Measurements from ENCODE around the gene CGB1. TPM values are rescaled to one million over a fixed set of nuclear protein-coding genes. Genes with fewer than 3 reads are reported as not detected.

Gene CGB1
- polyA plus RNA-seq, 2 of the 4 experiments (the other 2 are of a cell fraction), result 0.13 TPM; not detected in 1

- no peak for FAIRE-seq
- WGBS (ENCODE audit: missing lambda C conversion rate), result 94% methylated on average over 3 of the region's 3 CpGs
- POLR2A ChIA-PET, result interaction anchor here (1.0 kb wide), 1 partner anchor 114 kb away, joined by 3 read pairs; the partner anchor contains the start of gene PPP1R15A
Measured at GRCh38 chr19:48986211-48986610, 50.5 kb downstream of the CGB1 start.

GRCh38 chr19:48985711-48986110 is 51.0 kb downstream of the CGB1 start:
- no peak for TF ChIP-seq RNF2 (IDR thresholded peaks at IDR 0.05; ENCODE audit: borderline replicate concordance, low read depth)
- TF ChIP-seq EP300 (IDR thresholded peaks at IDR 0.05), result no peak
- TF ChIP-seq ATOH8 (CRISPR knock-in tag; IDR thresholded peaks at IDR 0.05; ENCODE audit: low read depth), result no peak
- TF ChIP-seq E2F6 (IDR thresholded peaks at IDR 0.05; ENCODE audit: borderline replicate concordance, low read depth), result no peak
- TF ChIP-seq HOXA7 (CRISPR knock-in tag; IDR thresholded peaks at IDR 0.05), result no peak
- TF ChIP-seq HDAC2 (IDR thresholded peaks at IDR 0.05), result no peak
- TF ChIP-seq NPAS2 (CRISPR knock-in tag; IDR thresholded peaks at IDR 0.05; ENCODE audit: borderline replicate concordance), result no peak
- TF ChIP-seq JUNB (IDR thresholded peaks at IDR 0.05), result no peak
- TF ChIP-seq HOXB13 (CRISPR knock-in tag; IDR thresholded peaks at IDR 0.05; ENCODE audit: low read depth), result no peak
- no peak for TF ChIP-seq MAZ (IDR thresholded peaks at IDR 0.05; ENCODE audit: borderline replicate concordance, low read depth, low read length)
- TF ChIP-seq RFX5 (IDR thresholded peaks at IDR 0.05), result no peak
- no peak for TF ChIP-seq NR3C1 (IDR thresholded peaks at IDR 0.05)
- TF ChIP-seq JUN (IDR thresholded peaks at IDR 0.05), result no peak
- no peak for TF ChIP-seq RAD21 (conservative IDR thresholded peaks at IDR 0.05 in 1 of 2, IDR thresholded peaks at IDR 0.05 in 1 of 2)
- TF ChIP-seq MAX (IDR thresholded peaks at IDR 0.05), result no peak
- TF ChIP-seq FOXS1 (CRISPR knock-in tag; IDR thresholded peaks at IDR 0.05), result no peak
- no peak for TF ChIP-seq HMGXB4 (CRISPR knock-in tag; IDR thresholded peaks at IDR 0.05; ENCODE audit: borderline replicate concordance)
- WGBS (ENCODE audit: missing lambda C conversion rate), result 88% methylated on average over 13 of the region's 13 CpGs
- Histone ChIP-seq H3K4me1 (no peaks in the 10 kb centered on the region), H3K4me2 (no peak overlapping the region), H3K9me3 (no peaks in the 10 kb centered on the region), H3K27ac (no peak overlapping the region), H3K4me3 (no peak overlapping the region)
- CTCF ChIA-PET, result interaction anchor here (1.1 to 19.0 kb wide), 4 partner anchors 9 to 28 kb away, joined by 3 to 360 read pairs (median 52); partner anchors contain the start of genes GYS1 and RUVBL2
- DNase-seq (ENCODE audit: low read depth in 1 of 2, low spot score in 1 of 2) (no peak), ATAC-seq (no peak), FAIRE-seq (no peak)
- POLR2A ChIA-PET, result no interaction called here

More at GRCh38 chr19:48986211-48986610, 50.5 kb downstream of the CGB1 start:
- no peak overlapping the region for H3K27ac ChIP-seq
- TF ChIP-seq NFE2L2 (conservative IDR thresholded peaks at IDR 0.05; ENCODE audit: low read length), result no peak
- TF ChIP-seq CBX2 (IDR thresholded peaks at IDR 0.05; ENCODE audit: borderline replicate concordance, low read depth), result no peak
- no peak for TF ChIP-seq ATOH8 (CRISPR knock-in tag; IDR thresholded peaks at IDR 0.05; ENCODE audit: low read depth)
- no peak for TF ChIP-seq ZNF302 (CRISPR knock-in tag; IDR thresholded peaks at IDR 0.05)
- TF ChIP-seq POLR2AphosphoS2 (conservative IDR thresholded peaks at IDR 0.05; ENCODE audit: low read length), result no peak
- H3K4me3 ChIP-seq, result no peak overlapping the region
- H3K9me3 ChIP-seq, result no peaks in the 10 kb centered on the region
- ATAC-seq (no peak), DNase-seq (ENCODE audit: low read depth in 1 of 2, low spot score in 1 of 2) (no peak)
- no peaks in the 10 kb centered on the region for H3K4me1 ChIP-seq
- H3K4me2 ChIP-seq, result no peak overlapping the region
- CTCF ChIA-PET, result interaction anchor here (0.8 to 19.0 kb wide), 8 partner anchors 9 to 191 kb away, joined by 3 to 360 read pairs (median 4); partner anchors contain the start of genes GYS1 and RUVBL2

Small RNA genes within 50 kb of the gene (small RNA-seq; reads per million reads assigned to genes)
- 0 reads per million in 6 experiments for gene MIR6798
- gene RN7SL708P, result 0 reads per million in 6 experiments

Other genes with a start within 250 kb of the CGB1 start
- gene BCAT2, start 225.9 kb downstream of the CGB1 start, polyA plus RNA-seq (2011; rRNA removed), result 30.4 and 31.9 TPM in 2 replicates
- 46.4 to 47.9 TPM (median 47.2 TPM) in 3 replicates for gene BCAT2, start 225.9 kb downstream of the CGB1 start, polyA plus RNA-seq (2017; fragmentation: RNase III; extraction: RNeasy Plus Mini Kit Qiagen cat#74134 plus additional on column Dnase treatment)
- gene HSD17B14, start 200.4 kb downstream of the CGB1 start, polyA plus RNA-seq (2011; rRNA removed), result 8.1 and 11.1 TPM in 2 replicates
- gene HSD17B14, start 200.4 kb downstream of the CGB1 start, polyA plus RNA-seq (2017; fragmentation: RNase III; extraction: RNeasy Plus Mini Kit Qiagen cat#74134 plus additional on column Dnase treatment), result 10.6 to 20.9 TPM (median 19.5 TPM) in 3 replicates
- 0.34 and 0.42 TPM in 2 replicates for gene PLEKHA4, start 168.3 kb downstream of the CGB1 start, polyA plus RNA-seq (2011; rRNA removed)
- 0.46 to 0.78 TPM (median 0.47 TPM) in 3 replicates for gene PLEKHA4, start 168.3 kb downstream of the CGB1 start, polyA plus RNA-seq (2017; fragmentation: RNase III; extraction: RNeasy Plus Mini Kit Qiagen cat#74134 plus additional on column Dnase treatment)
- 49.0 and 74.2 TPM in 2 replicates for gene PPP1R15A, start 164.5 kb downstream of the CGB1 start, polyA plus RNA-seq (2011; rRNA removed)
- gene PPP1R15A, start 164.5 kb downstream of the CGB1 start, polyA plus RNA-seq (2017; fragmentation: RNase III; extraction: RNeasy Plus Mini Kit Qiagen cat#74134 plus additional on column Dnase treatment), result 28.1 to 29.7 TPM (median 29.2 TPM) in 3 replicates
- not detected in 2 replicates for gene TULP2, start 138.2 kb downstream of the CGB1 start, polyA plus RNA-seq (2011; rRNA removed)
- gene TULP2, start 138.2 kb downstream of the CGB1 start, polyA plus RNA-seq (2017; fragmentation: RNase III; extraction: RNeasy Plus Mini Kit Qiagen cat#74134 plus additional on column Dnase treatment), result not detected in 3 replicates
- 58.5 and 79.5 TPM in 2 replicates for gene NUCB1, start 136.6 kb downstream of the CGB1 start, polyA plus RNA-seq (2011; rRNA removed)
- 154 to 182 TPM (median 174 TPM) in 3 replicates for gene NUCB1, start 136.6 kb downstream of the CGB1 start, polyA plus RNA-seq (2017; fragmentation: RNase III; extraction: RNeasy Plus Mini Kit Qiagen cat#74134 plus additional on column Dnase treatment)
- 0.60 and 0.78 TPM in 2 replicates for gene DHDH, start 103.2 kb downstream of the CGB1 start, polyA plus RNA-seq (2011; rRNA removed)
- gene DHDH, start 103.2 kb downstream of the CGB1 start, polyA plus RNA-seq (2017; fragmentation: RNase III; extraction: RNeasy Plus Mini Kit Qiagen cat#74134 plus additional on column Dnase treatment), result 1.1 to 1.2 TPM (median 1.2 TPM) in 3 replicates
- gene BAX, start 82.0 kb downstream of the CGB1 start, polyA plus RNA-seq (2011; rRNA removed), result 120 and 134 TPM in 2 replicates
- gene BAX, start 82.0 kb downstream of the CGB1 start, polyA plus RNA-seq (2017; fragmentation: RNase III; extraction: RNeasy Plus Mini Kit Qiagen cat#74134 plus additional on column Dnase treatment), result 265 to 299 TPM (median 284 TPM) in 3 replicates
- 4,743 and 7,067 TPM in 2 replicates for gene FTL, start 71.6 kb downstream of the CGB1 start, polyA plus RNA-seq (2011; rRNA removed)
- 12,141 to 13,930 TPM (median 13,921 TPM) in 3 replicates for gene FTL, start 71.6 kb downstream of the CGB1 start, polyA plus RNA-seq (2017; fragmentation: RNase III; extraction: RNeasy Plus Mini Kit Qiagen cat#74134 plus additional on column Dnase treatment)
- 10.3 and 16.4 TPM in 2 replicates for gene GYS1, start 43.6 kb downstream of the CGB1 start, polyA plus RNA-seq (2011; rRNA removed)
- 23.8 to 25.0 TPM (median 24.8 TPM) in 3 replicates for gene GYS1, start 43.6 kb downstream of the CGB1 start, polyA plus RNA-seq (2017; fragmentation: RNase III; extraction: RNeasy Plus Mini Kit Qiagen cat#74134 plus additional on column Dnase treatment)
- 146 and 186 TPM in 2 replicates for gene RUVBL2, start 43.0 kb downstream of the CGB1 start, polyA plus RNA-seq (2011; rRNA removed)
- 213 to 274 TPM (median 225 TPM) in 3 replicates for gene RUVBL2, start 43.0 kb downstream of the CGB1 start, polyA plus RNA-seq (2017; fragmentation: RNase III; extraction: RNeasy Plus Mini Kit Qiagen cat#74134 plus additional on column Dnase treatment)
- not detected in 2 replicates for gene LHB, start 19.8 kb downstream of the CGB1 start, polyA plus RNA-seq (2011; rRNA removed)
- gene LHB, start 19.8 kb downstream of the CGB1 start, polyA plus RNA-seq (2017; fragmentation: RNase III; extraction: RNeasy Plus Mini Kit Qiagen cat#74134 plus additional on column Dnase treatment), result 0.22 TPM in 1 of 3 replicates, not detected in the others
- not detected in 2 replicates for gene CGB3, start 12.6 kb downstream of the CGB1 start, polyA plus RNA-seq (2011; rRNA removed)
- gene CGB3, start 12.6 kb downstream of the CGB1 start, polyA plus RNA-seq (2017; fragmentation: RNase III; extraction: RNeasy Plus Mini Kit Qiagen cat#74134 plus additional on column Dnase treatment), result 0.13 to 0.28 TPM in 2 of 3 replicates, not detected in the other
- not detected in 2 replicates for gene CGB2, start 5.0 kb downstream of the CGB1 start, polyA plus RNA-seq (2011; rRNA removed)
- not detected in 3 replicates for gene CGB2, start 5.0 kb downstream of the CGB1 start, polyA plus RNA-seq (2017; fragmentation: RNase III; extraction: RNeasy Plus Mini Kit Qiagen cat#74134 plus additional on column Dnase treatment)
- gene CGB5, start 7.0 kb upstream of the CGB1 start, polyA plus RNA-seq (2011; rRNA removed), result 0.15 and 0.23 TPM in 2 replicates
- gene CGB5, start 7.0 kb upstream of the CGB1 start, polyA plus RNA-seq (2017; fragmentation: RNase III; extraction: RNeasy Plus Mini Kit Qiagen cat#74134 plus additional on column Dnase treatment), result 0.53 to 0.94 TPM (median 0.71 TPM) in 3 replicates
- 0.63 and 0.95 TPM in 2 replicates for gene CGB8, start 12.2 kb upstream of the CGB1 start, polyA plus RNA-seq (2011; rRNA removed)
- 2.0 to 2.7 TPM (median 2.4 TPM) in 3 replicates for gene CGB8, start 12.2 kb upstream of the CGB1 start, polyA plus RNA-seq (2017; fragmentation: RNase III; extraction: RNeasy Plus Mini Kit Qiagen cat#74134 plus additional on column Dnase treatment)
- gene CGB7, start 20.9 kb upstream of the CGB1 start, polyA plus RNA-seq (2011; rRNA removed), result 0.34 and 0.56 TPM in 2 replicates
- 0.63 to 0.88 TPM (median 0.79 TPM) in 3 replicates for gene CGB7, start 20.9 kb upstream of the CGB1 start, polyA plus RNA-seq (2017; fragmentation: RNase III; extraction: RNeasy Plus Mini Kit Qiagen cat#74134 plus additional on column Dnase treatment)
- 0.34 and 0.37 TPM in 2 replicates for gene NTF4, start 27.9 kb upstream of the CGB1 start, polyA plus RNA-seq (2011; rRNA removed)
- gene NTF4, start 27.9 kb upstream of the CGB1 start, polyA plus RNA-seq (2017; fragmentation: RNase III; extraction: RNeasy Plus Mini Kit Qiagen cat#74134 plus additional on column Dnase treatment), result 1.0 to 2.4 TPM (median 1.7 TPM) in 3 replicates
- not detected in 2 replicates for gene KCNA7, start 35.8 kb upstream of the CGB1 start, polyA plus RNA-seq (2011; rRNA removed)
- not detected in 3 replicates for gene KCNA7, start 35.8 kb upstream of the CGB1 start, polyA plus RNA-seq (2017; fragmentation: RNase III; extraction: RNeasy Plus Mini Kit Qiagen cat#74134 plus additional on column Dnase treatment)
- gene SNRNP70, start 48.6 kb upstream of the CGB1 start, polyA plus RNA-seq (2011; rRNA removed), result 214 and 220 TPM in 2 replicates
- 338 to 350 TPM (median 342 TPM) in 3 replicates for gene SNRNP70, start 48.6 kb upstream of the CGB1 start, polyA plus RNA-seq (2017; fragmentation: RNase III; extraction: RNeasy Plus Mini Kit Qiagen cat#74134 plus additional on column Dnase treatment)
- gene LIN7B, start 77.5 kb upstream of the CGB1 start, polyA plus RNA-seq (2011; rRNA removed), result 4.6 and 5.4 TPM in 2 replicates
- gene LIN7B, start 77.5 kb upstream of the CGB1 start, polyA plus RNA-seq (2017; fragmentation: RNase III; extraction: RNeasy Plus Mini Kit Qiagen cat#74134 plus additional on column Dnase treatment), result 7.1 to 8.3 TPM (median 8.0 TPM) in 3 replicates
- 1.4 and 1.8 TPM in 2 replicates for gene C19orf73, start 82.2 kb upstream of the CGB1 start, polyA plus RNA-seq (2011; rRNA removed)
- 1.7 to 2.2 TPM (median 1.7 TPM) in 3 replicates for gene C19orf73, start 82.2 kb upstream of the CGB1 start, polyA plus RNA-seq (2017; fragmentation: RNase III; extraction: RNeasy Plus Mini Kit Qiagen cat#74134 plus additional on column Dnase treatment)
- 2.5 and 3.2 TPM in 2 replicates for gene PPFIA3, start 82.6 kb upstream of the CGB1 start, polyA plus RNA-seq (2011; rRNA removed)
- 6.5 to 8.0 TPM (median 7.3 TPM) in 3 replicates for gene PPFIA3, start 82.6 kb upstream of the CGB1 start, polyA plus RNA-seq (2017; fragmentation: RNase III; extraction: RNeasy Plus Mini Kit Qiagen cat#74134 plus additional on column Dnase treatment)
- 0.04 TPM in 1 of 2 replicates, not detected in the other for gene HRC, start 118.5 kb upstream of the CGB1 start, polyA plus RNA-seq (2011; rRNA removed)
- gene HRC, start 118.5 kb upstream of the CGB1 start, polyA plus RNA-seq (2017; fragmentation: RNase III; extraction: RNeasy Plus Mini Kit Qiagen cat#74134 plus additional on column Dnase treatment), result 0.04 to 0.05 TPM in 2 of 3 replicates, not detected in the other
- gene TRPM4, start 120.9 kb upstream of the CGB1 start, polyA plus RNA-seq (2011; rRNA removed), result 4.7 and 4.9 TPM in 2 replicates
- 8.4 to 9.4 TPM (median 9.1 TPM) in 3 replicates for gene TRPM4, start 120.9 kb upstream of the CGB1 start, polyA plus RNA-seq (2017; fragmentation: RNase III; extraction: RNeasy Plus Mini Kit Qiagen cat#74134 plus additional on column Dnase treatment)